GM11168 (cell line): ENCODE measurements around the gene EIF3I.
"Not testable (repeated sequence)": the region's sequence is repeated elsewhere in the genome, so short reads cannot be mapped to it uniquely, and the experiment has no call there.

Experiments
- in situ Hi-C: fragments of 300-500 bp; cut with MboI; formaldehyde crosslinking; loops from one replicate; pipeline ENCODE4 v1.12.0; 2022; ENCODE audit warnings: low sequenced_read_pairs; ENCODE audit not compliant: unreplicated experiment

The EIF3I gene

GRCh38 chr1:32257227-32257508 lies 35.0 kb downstream of the EIF3I start:
- in situ Hi-C loops: no loop called here

- in situ Hi-C loops: not testable (repeated sequence)
Observed at GRCh38 chr1:32263236-32263593, 41.0 kb downstream of the EIF3I start.

GRCh38 chr1:32263744-32264143 lies 41.5 kb downstream of the EIF3I start:
- in situ Hi-C loops: no loop called here

- in situ Hi-C loops: no loop called here
Observed at GRCh38 chr1:32265846-32266245, 43.6 kb downstream of the EIF3I start.

- in situ Hi-C loops: no loop called here
Observed at GRCh38 chr1:32266921-32267591, 44.8 kb downstream of the EIF3I start.

GRCh38 chr1:32269744-32270143 lies 47.5 kb downstream of the EIF3I start:
- in situ Hi-C loops: no loop called here

- in situ Hi-C loops: no loop called here
Observed at GRCh38 chr1:32272557-32273390, 50.6 kb downstream of the EIF3I start.

- in situ Hi-C loops: no loop called here
Observed at GRCh38 chr1:32273391-32274208, 51.4 kb downstream of the EIF3I start.

- in situ Hi-C loops: no loop called here
Observed at GRCh38 chr1:32274646-32275340, 52.6 kb downstream of the EIF3I start.

- in situ Hi-C loops: no loop called here
Observed at GRCh38 chr1:32275424-32275823, 53.2 kb downstream of the EIF3I start.

- in situ Hi-C loops: no loop called here
Observed at GRCh38 chr1:32276032-32276782, 54.0 kb downstream of the EIF3I start.
